NCI-H1092 (cell line): ENCODE data around the gene TPSG1.
A peak's percentile ranks its signal among the peaks of the same experiment; 100 is the strongest.
"Not testable (repeated sequence)": the region's sequence is repeated elsewhere in the genome, so short reads cannot be mapped to it uniquely, and the experiment has no call there.

Experiments used
- DNase-seq: peaks from one replicate; lab custom pipeline; 2025; lab: John Stamatoyannopoulos, UW

Gene TPSG1

GRCh38 chr16:1215574-1216295 lies 9.3 kb downstream of the TPSG1 start:
- DNase-seq: no peak

GRCh38 chr16:1214719-1215118 lies 10.3 kb downstream of the TPSG1 start:
- DNase-seq: no peak

- no peak for DNase-seq
These were observed 11.2 kb downstream of the TPSG1 start for GRCh38 chr16:1213796-1214372.

- no peak for DNase-seq
These were observed 11.8 kb downstream of the TPSG1 start for GRCh38 chr16:1213231-1213630.

DNA sequence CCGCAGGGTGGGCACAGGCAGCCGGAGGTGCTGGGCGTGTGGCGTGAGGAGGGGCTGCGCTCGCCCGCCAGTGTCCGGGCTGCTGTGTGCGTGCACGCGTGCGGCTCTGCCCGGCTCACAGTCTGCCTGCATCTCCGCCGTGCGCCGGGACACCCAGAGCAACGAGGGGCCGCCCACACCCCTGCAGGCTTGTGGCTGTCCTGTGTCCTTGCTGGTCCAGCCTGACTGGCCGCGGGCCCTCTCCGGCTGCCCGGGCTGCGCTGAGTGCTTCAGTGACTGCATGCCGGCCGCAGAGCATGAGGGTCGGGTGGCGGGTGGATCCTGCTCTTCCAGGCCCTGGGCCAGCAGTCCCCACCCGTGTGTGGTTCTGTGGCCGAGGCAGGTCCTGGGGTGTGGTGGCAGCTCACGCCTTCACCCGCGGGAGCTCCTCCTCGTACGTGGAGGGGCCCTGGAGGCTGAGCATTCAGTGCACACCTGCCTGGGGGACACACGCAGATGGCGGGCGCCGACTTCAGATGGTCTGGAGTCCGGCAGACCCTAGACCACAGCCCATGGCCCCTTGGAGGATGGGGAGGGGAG lies 12.4 kb downstream of the TPSG1 start:
- no peak for DNase-seq

GRCh38 chr16:1211451-1212268 lies 13.4 kb downstream of the TPSG1 start:
- DNase-seq: no peak

- no peak for DNase-seq
These were observed 14.6 kb downstream of the TPSG1 start for GRCh38 chr16:1210461-1210860.

GRCh38 chr16:1209081-1209480 lies 16.0 kb downstream of the TPSG1 start:
- DNase-seq: no peak

GRCh38 chr16:1208239-1208830 lies 16.7 kb downstream of the TPSG1 start:
- DNase-seq: no peak

DNA sequence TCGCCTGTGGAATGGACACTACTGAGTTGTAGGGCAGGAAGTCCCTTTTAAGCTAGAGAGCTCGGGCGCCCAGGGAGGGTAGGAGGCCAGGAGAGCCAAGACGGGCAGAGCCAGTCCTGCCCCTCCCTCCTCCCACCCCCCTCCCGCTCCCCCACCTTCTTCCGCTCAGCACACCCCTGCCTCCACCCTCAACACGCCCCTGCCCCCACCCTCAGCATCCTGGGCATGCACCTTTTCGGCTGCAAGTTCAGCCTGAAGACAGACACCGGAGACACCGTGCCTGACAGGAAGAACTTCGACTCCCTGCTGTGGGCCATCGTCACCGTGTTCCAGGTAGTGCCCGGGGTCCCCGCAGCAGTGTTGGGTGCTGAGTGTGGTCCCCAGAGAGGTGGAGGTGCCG lies 18.3 kb downstream of the TPSG1 start:
- DNase-seq: no peak

DNA sequence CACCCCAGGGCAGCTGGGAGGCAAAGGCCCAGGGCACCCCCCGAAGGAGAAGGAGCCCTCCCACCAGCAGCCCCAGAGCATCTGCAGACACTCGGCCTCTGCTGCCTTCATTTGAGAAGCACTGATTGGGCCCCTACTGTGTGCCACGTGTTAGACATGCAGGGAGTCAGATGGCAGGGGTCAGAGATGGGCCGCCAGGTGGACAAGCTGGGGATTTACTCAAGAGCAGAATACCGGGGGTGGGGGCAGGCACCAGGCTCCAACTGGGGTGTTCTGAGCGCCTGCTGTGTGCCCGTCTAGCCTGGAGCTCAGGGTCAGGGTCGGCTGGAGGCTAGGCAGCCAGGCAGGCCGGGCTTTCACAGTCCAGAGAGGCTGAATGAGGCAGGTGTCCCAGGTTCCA lies 18.7 kb downstream of the TPSG1 start:
- DNase-seq: no peak

DNA sequence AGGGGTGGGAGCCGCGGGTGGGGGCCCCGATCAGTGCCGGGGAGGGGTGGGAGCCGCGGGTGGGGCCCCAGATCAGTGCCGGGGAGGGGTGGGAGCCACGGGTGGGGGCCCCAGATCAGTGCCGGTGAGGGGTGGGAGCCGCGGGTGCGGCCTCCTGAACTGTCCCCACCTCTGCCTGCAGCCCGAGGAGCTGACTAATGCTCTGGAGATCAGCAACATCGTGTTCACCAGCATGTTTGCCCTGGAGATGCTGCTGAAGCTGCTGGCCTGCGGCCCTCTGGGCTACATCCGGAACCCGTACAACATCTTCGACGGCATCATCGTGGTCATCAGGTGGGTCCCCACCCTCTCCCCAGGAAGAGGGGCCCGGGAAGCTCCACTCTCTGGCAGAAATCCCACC lies 20.1 kb downstream of the TPSG1 start:
- no peak for DNase-seq

DNA sequence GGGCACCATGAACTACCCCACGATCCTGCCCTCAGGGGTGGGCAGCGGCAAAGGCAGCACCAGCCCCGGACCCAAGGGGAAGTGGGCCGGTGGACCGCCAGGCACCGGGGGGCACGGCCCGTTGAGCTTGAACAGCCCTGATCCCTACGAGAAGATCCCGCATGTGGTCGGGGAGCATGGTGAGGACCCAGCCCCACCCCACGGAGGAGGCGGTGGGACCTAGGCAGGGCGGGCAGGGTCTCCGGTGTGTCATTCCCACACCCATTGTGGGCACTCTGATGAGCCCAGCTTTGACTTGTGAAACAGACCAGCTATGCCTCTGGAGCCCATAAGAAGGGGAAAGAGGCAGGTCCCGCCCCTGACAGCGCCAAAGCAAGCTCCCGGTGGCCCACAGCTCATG lies 22.8 kb downstream of the TPSG1 start:
- DNase-seq: no peak

DNA sequence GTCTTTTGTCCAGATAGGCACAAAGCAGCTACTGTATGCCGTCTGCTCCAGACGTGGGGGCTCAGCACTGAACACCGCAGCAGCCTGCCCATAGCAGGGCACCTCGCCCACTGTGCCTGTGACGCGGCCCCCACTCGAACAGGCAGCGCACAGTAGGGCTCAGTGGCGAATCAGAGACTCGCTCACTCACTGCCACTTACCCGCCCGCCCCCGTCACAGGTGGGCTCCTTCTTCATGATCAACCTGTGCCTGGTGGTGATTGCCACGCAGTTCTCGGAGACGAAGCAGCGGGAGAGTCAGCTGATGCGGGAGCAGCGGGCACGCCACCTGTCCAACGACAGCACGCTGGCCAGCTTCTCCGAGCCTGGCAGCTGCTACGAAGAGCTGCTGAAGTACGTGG lies 23.6 kb downstream of the TPSG1 start:
- DNase-seq: no peak

DNA sequence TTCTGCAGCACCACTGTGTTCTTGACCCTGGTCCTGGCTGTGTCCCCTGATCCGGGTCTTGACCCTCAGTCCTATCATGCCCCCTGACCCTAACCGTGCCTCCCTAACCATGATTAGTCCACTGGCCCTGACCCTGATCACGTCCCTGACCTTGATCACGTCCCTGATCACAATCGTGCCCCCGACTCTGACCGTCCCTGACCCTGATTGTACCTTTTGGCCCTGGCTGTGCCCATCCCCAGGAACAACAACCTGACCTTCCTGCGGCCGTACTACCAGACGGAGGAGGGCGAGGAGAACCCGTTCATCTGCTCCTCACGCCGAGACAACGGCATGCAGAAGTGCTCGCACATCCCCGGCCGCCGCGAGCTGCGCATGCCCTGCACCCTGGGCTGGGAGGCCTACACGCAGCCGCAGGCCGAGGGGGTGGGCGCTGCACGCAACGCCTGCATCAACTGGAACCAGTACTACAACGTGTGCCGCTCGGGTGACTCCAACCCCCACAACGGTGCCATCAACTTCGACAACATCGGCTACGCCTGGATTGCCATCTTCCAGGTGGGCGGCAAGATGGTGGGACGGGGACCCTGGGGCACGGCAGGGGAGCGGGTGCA lies 24.9 kb downstream of the TPSG1 start:
- no peak for DNase-seq

GRCh38 chr16:1199347-1200013 lies 25.6 kb downstream of the TPSG1 start:
- DNase-seq: no peak

DNA sequence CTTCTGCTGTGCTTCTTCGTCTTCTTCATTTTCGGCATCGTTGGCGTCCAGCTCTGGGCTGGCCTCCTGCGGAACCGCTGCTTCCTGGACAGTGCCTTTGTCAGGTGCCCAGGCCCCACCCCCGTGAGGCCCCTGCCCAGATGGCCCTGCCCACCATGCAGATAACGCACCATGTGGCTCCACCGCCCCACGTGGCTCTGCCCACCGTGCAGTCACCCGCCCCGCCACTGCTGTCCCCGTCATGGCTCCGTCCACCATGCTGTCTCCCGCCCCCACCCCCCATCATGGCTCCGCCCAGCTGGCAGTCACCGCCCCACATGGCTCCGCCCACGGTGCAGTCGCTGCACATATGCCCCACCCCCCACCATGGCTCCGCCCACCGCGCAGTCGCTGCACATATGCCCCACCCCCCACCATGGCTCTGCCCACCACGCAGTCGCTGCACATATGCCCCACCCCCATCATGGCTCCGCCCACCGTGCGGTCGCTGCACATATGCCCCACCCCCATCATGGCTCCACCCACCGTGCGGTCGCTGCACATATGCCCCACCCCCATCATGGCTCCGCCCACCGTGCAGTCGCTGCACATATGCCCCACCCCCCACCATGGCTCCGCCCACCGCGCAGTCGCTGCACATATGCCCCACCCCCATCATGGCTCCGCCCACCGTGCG lies 26.3 kb downstream of the TPSG1 start:
- not testable (repeated sequence) for DNase-seq

GRCh38 chr16:1198194-1198593 lies 26.9 kb downstream of the TPSG1 start:
- DNase-seq: no peak

- peak; percentile 73 for DNase-seq
These were observed 27.7 kb downstream of the TPSG1 start for GRCh38 chr16:1197237-1197866.

DNA sequence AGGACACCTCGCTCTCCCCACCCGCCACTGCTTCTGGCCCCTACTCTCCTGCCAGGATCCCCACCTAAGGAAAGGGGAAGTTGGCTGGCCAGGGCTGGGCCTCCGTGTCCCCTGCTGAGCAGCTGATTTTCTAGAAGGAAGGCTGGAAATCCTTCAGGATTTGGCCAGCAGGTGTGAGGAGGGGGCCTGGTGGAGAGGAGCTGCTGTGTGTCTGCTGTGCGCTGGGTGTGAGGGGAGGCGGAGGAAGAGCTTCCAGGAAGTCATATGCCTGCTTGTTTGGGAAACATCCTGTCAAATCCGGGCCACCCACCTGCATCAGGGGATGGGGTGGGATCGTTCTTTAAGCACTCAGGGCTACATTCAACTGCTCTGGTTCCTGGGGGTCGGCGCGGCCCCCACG lies 28.6 kb downstream of the TPSG1 start:
- DNase-seq: no peak

DNA sequence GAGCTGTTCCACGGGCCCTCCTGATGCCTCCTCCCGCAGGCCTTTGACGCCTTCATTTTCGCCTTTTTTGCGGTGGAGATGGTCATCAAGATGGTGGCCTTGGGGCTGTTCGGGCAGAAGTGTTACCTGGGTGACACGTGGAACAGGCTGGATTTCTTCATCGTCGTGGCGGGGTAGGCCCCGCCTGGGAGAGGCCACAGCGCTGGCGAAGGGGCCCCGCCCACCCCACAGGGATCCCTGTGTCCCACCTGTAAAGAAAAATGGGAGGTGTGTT lies 29.7 kb downstream of the TPSG1 start:
- DNase-seq: no peak
